Prostate gland (tissue), 2 donors: Measurements from ENCODE around the gene KLHL3. TPM values are rescaled to one million over a fixed set of nuclear protein-coding genes. Genes with fewer than 3 reads are reported as not detected.
"Not testable (repeated sequence)": the region's sequence is repeated elsewhere in the genome, so short reads cannot be mapped to it uniquely, and the experiment has no call there.

Experiments
- DNase-seq: peaks from one replicate; pipeline ENCODE4 v3.0.0-alpha.2; 2019; ENCODE audit warnings: low spot score
- H3K27ac ChIP-seq, 2 donors: fragments of 200-600 bp; sonication (generic); 2 replicates each; pipeline ENCODE4 v1.5.1; 2017 to 2019
- H3K27me3 ChIP-seq: fragments of 200-600 bp; sonication (generic); replicated peaks from 2 replicates; pipeline ENCODE4 v1.5.1; 2019; ENCODE audit not compliant: insufficient read depth
- H3K36me3 ChIP-seq, 2 donors: fragments of 200-600 bp; sonication (generic); 1 replicate in 1 of 2; 2 replicates in 1 of 2; pipeline versions ENCODE4 v1.5.1 to v1.8.1; 2017 to 2019
- H3K4me1 ChIP-seq: fragments of 200-600 bp; sonication (generic); replicated peaks from 2 replicates; pipeline ENCODE4 v1.5.1; 2019
- H3K4me3 ChIP-seq, 2 donors: fragments of 200-600 bp; sonication (generic); 2 replicates each; pipeline ENCODE4 v1.5.1; 2017 to 2019
- H3K9me3 ChIP-seq: fragments of 200-600 bp; sonication (generic); 2 replicates; pipeline ENCODE4 v1.5.1; 2017
- CTCF ChIP-seq, 4 experiments: fragments of 200-600 bp in 2 of 4; fragments of 450-650 bp in 2 of 4; sonication (generic) in 2 of 4; IDR thresholded peaks; 1 replicate in 3 of 4; 2 replicates in 1 of 4; pipeline ENCODE4 v1.5.1; 2016 to 2019; ENCODE audit warnings: antibody characterized with exemption in 4 of 4, mild to moderate bottlenecking in 2 of 4, moderate library complexity in 2 of 4
- POLR2A ChIP-seq: fragments of 450-650 bp; IDR thresholded peaks from one replicate; pipeline ENCODE4 v1.6.1; 2016; ENCODE audit warnings: antibody characterized with exemption, mild to moderate bottlenecking
- POLR2AphosphoS5 ChIP-seq: sonication (generic); formaldehyde crosslinking; IDR thresholded peaks from one replicate; pipeline ENCODE4 v1.6.1; 2017; ENCODE audit warnings: antibody characterized with exemption
- WGBS: methylation state at CpG from one replicate; pipeline ENCODE4 v1.1.5; 2018; 5-methylcytosine and 5-hydroxymethylcytosine counted together
- intact Hi-C: fragments of 100-400 bp; cut with DNase I; formaldehyde crosslinking; loops from one replicate; pipeline ENCODE4 v1.14.2; 2022
- total RNA-seq, 2 donors: library from RNA; depleted of rRNA; stranded (reverse); fragments of >200 nt; gene quantifications; one replicate each; pipeline ENCODE4 v1.1.0, GENCODE V29; 2016

Gene KLHL3
- total RNA-seq: 10 to 100 TPM in 1 of 2 donors, 1 to 10 TPM in 1; 1.8 to 14.0 TPM

DNA sequence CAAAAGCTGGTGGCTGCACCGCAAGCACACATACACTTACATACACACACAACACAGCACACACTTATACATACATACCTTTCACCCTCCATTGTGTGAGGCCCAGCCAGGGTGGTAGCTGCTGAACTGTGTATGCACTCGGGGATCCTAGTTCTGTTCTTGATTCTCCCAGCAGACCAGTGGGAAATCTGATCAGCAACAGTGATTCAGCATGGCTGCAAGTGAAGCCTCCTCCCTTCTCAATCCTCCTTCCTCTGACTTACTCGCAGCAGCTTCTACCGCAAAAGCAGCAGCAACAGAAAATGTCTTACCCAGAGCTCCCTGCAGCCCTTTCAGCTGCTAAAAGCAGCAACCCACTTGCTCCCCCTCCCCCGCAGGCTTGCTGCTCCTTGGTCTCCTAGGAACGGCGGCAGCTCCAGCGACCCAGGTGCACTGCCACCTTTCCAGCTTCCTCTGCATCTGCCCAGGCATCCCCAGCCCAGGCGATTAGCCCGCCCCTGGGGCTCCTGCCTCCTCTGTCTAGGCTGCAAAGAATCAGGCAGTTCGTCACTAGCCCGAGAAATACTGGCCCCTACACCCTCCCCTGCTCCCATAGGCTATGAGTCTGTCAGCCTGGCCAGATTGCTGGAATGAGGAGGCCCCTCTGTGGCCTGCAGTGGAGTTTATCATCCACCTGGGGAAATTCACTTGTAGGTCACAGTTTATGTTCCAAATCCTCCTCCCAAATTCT lies at the start of gene KLHL3:
Gene KLHL3, minus strand, starts transcription at position 535 of the 730 bp plus-strand sequence. Its CDS starts 443 bp downstream, at position 92.
- no peak for DNase-seq
- intact Hi-C loops: no loop called here
- no peak for TF ChIP-seq POLR2AphosphoS5
- peak in 1 of 4 experiments; percentile 9 for TF ChIP-seq CTCF (IDR thresholded peaks at IDR 0.05)

GRCh38 chr5:137782984-137783536 lies 47.2 kb upstream of the KLHL3 start:
- no peaks in the 10 kb centered on the region for H3K27me3 ChIP-seq
- TF ChIP-seq POLR2AphosphoS5 (no peak), CTCF (IDR thresholded peaks at IDR 0.05) (no peak), POLR2A (no peak)
- intact Hi-C loops: no loop called here
- H3K9me3 ChIP-seq: no peaks in the 10 kb centered on the region
- H3K36me3 ChIP-seq: no peaks in the 10 kb centered on the region
- no peak overlapping the region for H3K27ac ChIP-seq
- no peaks in the 10 kb centered on the region for H3K4me1 ChIP-seq
- no peak for DNase-seq
- no peak overlapping the region for H3K4me3 ChIP-seq
- WGBS: 88% methylated on average over 4 of the region's 4 CpGs

More for the DNA sequence above, at the start of gene KLHL3:
- no peaks in the 10 kb centered on the region for H3K4me1 ChIP-seq
- 4% methylated on average over 12 of the region's 12 CpGs for WGBS
- H3K27me3 ChIP-seq: no peaks in the 10 kb centered on the region
- H3K36me3 ChIP-seq: no peaks in the 10 kb centered on the region
- peak within 1 kb of the TSS; percentile 16 to 27 for H3K4me3 ChIP-seq
- peak within 1 kb of the TSS; percentile 22 to 46 for H3K27ac ChIP-seq
- no peaks in the 10 kb centered on the region for H3K9me3 ChIP-seq

GRCh38 chr5:137782055-137782454 lies 46.2 kb upstream of the KLHL3 start:
- no peak for DNase-seq
- Histone ChIP-seq H3K36me3 (no peaks in the 10 kb centered on the region), H3K27ac (no peak overlapping the region), H3K9me3 (no peaks in the 10 kb centered on the region), H3K4me3 (no peak overlapping the region), H3K27me3 (no peaks in the 10 kb centered on the region), H3K4me1 (no peaks in the 10 kb centered on the region)
- 92% methylated on average over 2 of the region's 2 CpGs for WGBS
- TF ChIP-seq POLR2AphosphoS5: no peak
- no peak for TF ChIP-seq POLR2A
- TF ChIP-seq CTCF (IDR thresholded peaks at IDR 0.05): no peak
- intact Hi-C loops: no loop called here

DNA sequence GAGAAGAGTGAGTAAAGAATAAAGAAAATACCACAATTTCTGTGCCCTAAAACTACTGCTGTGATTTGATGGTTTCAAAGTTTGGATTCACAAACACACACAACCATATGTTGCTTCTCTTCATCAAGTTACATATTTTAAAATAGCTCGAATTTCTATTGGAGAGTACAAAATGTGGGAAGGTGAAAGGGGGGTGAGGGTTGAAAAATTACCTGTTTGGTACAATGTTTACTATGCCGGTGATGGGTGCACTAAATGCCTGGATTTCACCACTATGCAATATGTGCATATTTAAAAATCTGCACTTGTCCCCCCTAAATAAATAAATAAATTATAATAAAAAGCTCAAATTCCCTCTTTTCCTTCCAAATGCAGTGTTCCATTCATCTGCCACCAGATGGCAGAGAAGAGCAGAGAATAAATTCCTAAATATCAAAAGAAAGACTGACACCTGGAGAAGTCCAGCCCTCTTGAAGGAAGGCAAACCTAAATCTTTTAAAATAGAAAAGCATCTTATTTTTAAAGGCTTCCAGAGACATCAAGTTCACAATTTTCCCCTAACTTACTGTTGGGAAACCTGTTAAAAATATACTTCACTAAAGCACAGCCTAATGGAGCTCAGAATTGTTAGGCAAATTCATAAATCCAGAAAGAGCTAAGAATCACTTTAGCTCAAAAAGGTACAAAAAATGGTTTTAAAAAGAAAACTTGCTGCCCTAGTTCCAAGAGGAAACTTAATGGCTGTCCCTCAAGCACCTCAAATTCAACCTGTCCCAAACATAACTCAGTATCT lies 43.1 kb upstream of the KLHL3 start:
- Histone ChIP-seq H3K36me3 (no peaks in the 10 kb centered on the region), H3K9me3 (no peaks in the 10 kb centered on the region), H3K27ac (no peak overlapping the region), H3K4me3 (no peak overlapping the region), H3K4me1 (no peaks in the 10 kb centered on the region), H3K27me3 (no peaks in the 10 kb centered on the region)
- 26% methylated on average over 2 of the region's 2 CpGs for WGBS
- TF ChIP-seq POLR2A (no peak), POLR2AphosphoS5 (peak; percentile 16), CTCF (IDR thresholded peaks at IDR 0.05) (peak in 3 of 4 experiments; percentile 77 to 86 (median 83))
- no peak for DNase-seq
- intact Hi-C loops: loop anchor here (5.0 kb wide), 2 partner anchors 288 to 353 kb away; no protein-coding TSS in a partner anchor

DNA sequence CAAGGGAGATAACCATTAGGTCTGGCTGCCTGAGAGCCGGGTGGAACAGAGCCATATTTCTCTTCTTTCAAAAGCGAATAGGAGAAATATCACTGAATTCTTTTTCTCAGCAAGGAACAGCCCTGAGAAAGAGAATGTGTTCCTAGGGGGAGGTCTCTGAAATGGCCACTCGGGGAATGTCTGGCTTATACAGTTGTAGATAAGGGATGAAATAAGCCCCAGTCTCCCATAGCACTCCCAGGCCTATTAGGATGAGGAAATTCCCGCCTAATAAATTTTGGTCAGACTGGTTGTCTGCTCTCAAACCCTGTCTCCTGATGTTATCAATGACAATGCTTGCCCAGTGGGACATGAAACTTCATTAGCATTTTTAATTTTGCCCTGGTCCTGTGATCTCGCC lies 32.0 kb upstream of the KLHL3 start:
- H3K4me1 ChIP-seq, H3K4me3 ChIP-seq, H3K9me3 ChIP-seq, intact Hi-C loops, H3K27me3 ChIP-seq, DNase-seq, H3K36me3 ChIP-seq, H3K27ac ChIP-seq: not testable (repeated sequence)
- WGBS: 91% methylated on average over 5 of the region's 5 CpGs
